ENCODE results near the gene PEAK1. TPM values are rescaled to one million over a fixed set of nuclear protein-coding genes. Genes with fewer than 3 reads are reported as not detected.

The PEAK1 gene
- total and polyA plus RNA-seq, 3 donors from 2014 or later: 33.2 to 130 (median 107) TPM

- intact Hi-C loops (cut with DNase I; ENCODE audit: low total_unique reads): no loop called here
- no peak for DNase-seq
- Histone ChIP-seq H3K9me3 (no peaks in the 10 kb centered on the region), H3K27ac (no peak overlapping the region), H3K36me3 (ENCODE audit: low read depth, missing control alignments) (no peaks in the 10 kb centered on the region), H3K4me1 (peaks cover 6% of the 10 kb centered on the region), H3K27me3 (no peaks in the 10 kb centered on the region), H3K4me3 (no peak overlapping the region)
- TF ChIP-seq CTCF (IDR thresholded peaks at IDR 0.05): no peak
- no peak for TF ChIP-seq POLR2A (IDR thresholded peaks at IDR 0.05)
Observed at GRCh38 chr15:77228828-77229227, 191.1 kb downstream of the PEAK1 start.

GRCh38 chr15:77226652-77227051, 193.3 kb downstream of the PEAK1 start:
- Histone ChIP-seq H3K27ac (no peak overlapping the region), H3K27me3 (no peaks in the 10 kb centered on the region), H3K9me3 (no peaks in the 10 kb centered on the region), H3K4me3 (no peak overlapping the region), H3K36me3 (ENCODE audit: low read depth, missing control alignments) (no peaks in the 10 kb centered on the region), H3K4me1 (peaks cover 6% of the 10 kb centered on the region)
- no peak for TF ChIP-seq POLR2A (IDR thresholded peaks at IDR 0.05)
- TF ChIP-seq CTCF (IDR thresholded peaks at IDR 0.05): no peak
- DNase-seq: no peak
- intact Hi-C loops (cut with DNase I; ENCODE audit: low total_unique reads): no loop called here
- 80 to 83% methylated on average over 2 of the region's 2 CpGs for whole genome bisulfite sequencing, 2 donors

GRCh38 chr15:77225646-77226045, 194.3 kb downstream of the PEAK1 start:
- no peaks in the 10 kb centered on the region for H3K27me3 ChIP-seq
- DNase-seq: no peak
- intact Hi-C loops (cut with DNase I; ENCODE audit: low total_unique reads): no loop called here
- no peaks in the 10 kb centered on the region for H3K9me3 ChIP-seq
- TF ChIP-seq CTCF (IDR thresholded peaks at IDR 0.05): no peak
- no peak for TF ChIP-seq POLR2A (IDR thresholded peaks at IDR 0.05)
- no peak overlapping the region for H3K27ac ChIP-seq
- H3K4me3 ChIP-seq: no peak overlapping the region
- peaks cover 6% of the 10 kb centered on the region for H3K4me1 ChIP-seq
- 94 to 95% methylated on average over 4 of the region's 4 CpGs for WGBS, 2 donors
- no peaks in the 10 kb centered on the region for H3K36me3 ChIP-seq (ENCODE audit: low read depth, missing control alignments)

- Histone ChIP-seq H3K36me3 (ENCODE audit: low read depth, missing control alignments) (no peaks in the 10 kb centered on the region), H3K4me1 (peaks cover 6% of the 10 kb centered on the region), H3K4me3 (no peak overlapping the region), H3K9me3 (no peaks in the 10 kb centered on the region), H3K27me3 (no peaks in the 10 kb centered on the region), H3K27ac (no peak overlapping the region)
- intact Hi-C loops (cut with DNase I; ENCODE audit: low total_unique reads): no loop called here
- TF ChIP-seq POLR2A (IDR thresholded peaks at IDR 0.05) (no peak), CTCF (IDR thresholded peaks at IDR 0.05) (no peak)
- no peak for DNase-seq
- 86 to 90% methylated on average over 2 of the region's 2 CpGs for WGBS, 2 donors
Observed at GRCh38 chr15:77225088-77225487, 194.8 kb downstream of the PEAK1 start.

GRCh38 chr15:77224352-77224751, 195.6 kb downstream of the PEAK1 start:
- 54 to 67% methylated on average over 1 of the region's 1 CpG for WGBS, 2 donors
- intact Hi-C loops (cut with DNase I; ENCODE audit: low total_unique reads): no loop called here
- no peak for TF ChIP-seq CTCF (IDR thresholded peaks at IDR 0.05)
- TF ChIP-seq POLR2A (IDR thresholded peaks at IDR 0.05): no peak
- H3K27me3 ChIP-seq: no peaks in the 10 kb centered on the region
- no peak overlapping the region for H3K27ac ChIP-seq
- no peaks in the 10 kb centered on the region for H3K36me3 ChIP-seq (ENCODE audit: low read depth, missing control alignments)
- H3K9me3 ChIP-seq: no peaks in the 10 kb centered on the region
- H3K4me1 ChIP-seq: peaks cover 6% of the 10 kb centered on the region
- no peak overlapping the region for H3K4me3 ChIP-seq
- no peak for DNase-seq
